LNCaP clone FGC (cell line): ENCODE data around the gene IBA57.

Experiments
- DNase-seq: peaks from one replicate; pipeline ENCODE4 v3.0.0-alpha.2; 2011; ENCODE audit warnings: low read depth
- H3K4me3 ChIP-seq: 2 replicates; pipeline ENCODE4 v1.5.1; 2011; ENCODE audit warnings: mild to moderate bottlenecking, low read depth, low read length, control low read depth
- CTCF ChIP-seq: IDR thresholded peaks from 2 replicates; pipeline ENCODE4 v1.5.1; 2012; ENCODE audit warnings: mild to moderate bottlenecking; ENCODE audit not compliant: control insufficient read depth, insufficient read depth; ENCODE audit errors: extremely low read depth

Gene IBA57

DNA sequence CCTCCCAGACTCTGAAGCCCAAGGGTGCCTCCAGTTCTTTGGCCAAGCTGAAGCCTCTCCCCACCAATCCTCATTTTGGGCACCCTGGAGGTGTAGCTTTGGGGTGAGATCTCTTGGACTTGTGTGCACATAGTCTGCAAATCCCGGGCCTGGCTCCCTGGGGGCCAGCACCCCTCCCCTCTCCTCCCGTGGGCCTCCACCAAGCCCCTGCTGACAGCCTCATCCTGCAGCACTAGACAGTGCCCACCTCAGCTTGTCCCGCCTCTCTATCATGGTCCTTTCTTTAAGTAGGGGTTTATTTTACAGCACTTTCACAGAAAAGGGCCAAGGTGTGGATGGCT is 12.7 kb upstream of the IBA57 start:
- no peak for DNase-seq
- no peak for TF ChIP-seq CTCF
- no peak overlapping the region for H3K4me3 ChIP-seq

GRCh38 chr1:228154021-228154669 is 11.5 kb upstream of the IBA57 start:
- TF ChIP-seq CTCF = no peak
- H3K4me3 ChIP-seq = no peak overlapping the region
- no peak for DNase-seq

GRCh38 chr1:228154670-228155571 is 10.7 kb upstream of the IBA57 start:
- no peak for TF ChIP-seq CTCF
- no peak for DNase-seq
- H3K4me3 ChIP-seq = no peak overlapping the region

DNA sequence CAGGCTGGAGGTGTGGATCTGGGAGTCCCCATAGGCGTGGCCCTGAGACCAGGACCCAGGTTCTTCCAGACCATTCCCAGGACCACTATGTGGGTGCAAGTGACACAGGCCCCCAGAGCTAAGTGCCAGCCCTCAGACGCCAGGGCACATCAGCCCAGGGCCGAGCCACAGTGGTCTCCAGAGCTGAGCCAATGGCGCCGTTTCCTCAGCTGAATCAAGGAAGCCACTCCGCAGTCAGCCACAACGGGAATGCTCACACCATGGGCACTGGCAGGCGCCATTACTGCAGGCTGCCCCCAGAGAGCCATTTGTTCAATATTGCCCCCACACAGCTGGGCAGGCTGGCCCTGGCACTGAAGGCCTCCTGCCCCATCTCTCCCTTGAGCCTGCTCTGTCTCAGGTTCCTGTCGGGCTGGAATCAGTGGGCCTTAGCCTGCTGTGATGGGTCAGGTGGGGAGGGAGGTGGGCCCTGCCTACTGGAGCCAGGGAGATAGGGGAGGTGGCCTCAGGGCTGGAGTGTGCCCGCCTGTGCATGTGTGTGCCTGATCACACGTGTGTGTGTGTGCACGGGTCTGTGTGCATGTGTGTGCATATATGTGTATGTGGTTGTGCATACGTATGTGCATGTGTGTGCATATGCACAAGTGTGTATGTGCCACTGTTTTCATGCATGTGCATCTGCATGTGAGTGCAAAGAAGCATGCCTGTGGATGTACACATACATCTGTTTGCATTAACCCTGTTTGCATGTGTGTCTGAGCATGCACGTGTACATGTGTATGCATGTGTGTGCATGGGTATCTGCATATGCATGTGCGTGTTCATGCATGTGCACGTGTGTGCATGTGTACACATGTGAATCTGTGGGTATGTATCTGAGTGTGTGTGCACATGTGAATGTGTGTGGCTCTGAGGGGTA is 9.7 kb upstream of the IBA57 start:
- DNase-seq = no peak
- H3K4me3 ChIP-seq = no peak overlapping the region
- TF ChIP-seq CTCF = no peak

- no peak overlapping the region for H3K4me3 ChIP-seq
Observed at GRCh38 chr1:228156515-228156881, 9.1 kb upstream of the IBA57 start.

More at GRCh38 chr1:228156515-228156881, 9.1 kb upstream of the IBA57 start:
- TF ChIP-seq CTCF = no peak
- no peak for DNase-seq
